H9 (cell line): ENCODE data around the gene TFCP2. TPM values are rescaled to one million over a fixed set of nuclear protein-coding genes. Genes with fewer than 3 reads are reported as not detected.

Experiments used
- DNase-seq: peaks from one replicate; pipeline ENCODE4 v3.0.0-alpha.2; 2017
- H2AFZ ChIP-seq: one replicate; pipeline ENCODE4 v1.6.1; 2013; ENCODE audit warnings: mild to moderate bottlenecking, low read length, control low read depth, moderate library complexity
- H2AK5ac ChIP-seq: 2 replicates; pipeline ENCODE4 v1.6.1; 2013; ENCODE audit warnings: low read length, control low read depth, mixed read lengths; ENCODE audit not compliant: insufficient read length
- H2BK120ac ChIP-seq: one replicate; pipeline ENCODE4 v1.6.1; 2013; ENCODE audit warnings: low read depth, mild to moderate bottlenecking, low read length, control low read depth, inconsistent platforms; ENCODE audit not compliant: poor library complexity, severe bottlenecking
- H2BK12ac ChIP-seq: 2 replicates; pipeline ENCODE4 v1.6.1; 2013; ENCODE audit warnings: low read length, control low read depth, mixed read lengths, low read depth; ENCODE audit not compliant: insufficient read length
- H2BK15ac ChIP-seq: 2 replicates; pipeline ENCODE4 v1.6.1; 2013; ENCODE audit warnings: low read depth, low read length, control low read depth
- H2BK20ac ChIP-seq: one replicate; pipeline ENCODE4 v1.6.1; 2013; ENCODE audit warnings: low read depth, mild to moderate bottlenecking, low read length, control low read depth, inconsistent platforms; ENCODE audit not compliant: poor library complexity, severe bottlenecking
- H2BK5ac ChIP-seq: 2 replicates; pipeline ENCODE4 v1.6.1; 2013; ENCODE audit warnings: low read length, control low read depth, mixed read lengths; ENCODE audit not compliant: insufficient read length
- H3K14ac ChIP-seq: 2 replicates; pipeline ENCODE4 v1.6.1; 2013; ENCODE audit warnings: low read length, control low read depth; ENCODE audit not compliant: insufficient read depth
- H3K18ac ChIP-seq: 2 replicates; pipeline ENCODE4 v1.6.1; 2013; ENCODE audit warnings: low read depth, mild to moderate bottlenecking, mixed read lengths, low read length, control low read depth; ENCODE audit not compliant: insufficient read length
- H3K23ac ChIP-seq: 2 replicates; pipeline ENCODE4 v1.6.1; 2013; ENCODE audit warnings: low read length, control low read depth, mixed read lengths, low read depth; ENCODE audit not compliant: insufficient read length
- H3K23me2 ChIP-seq: 2 replicates; pipeline ENCODE4 v1.6.1; 2013; ENCODE audit warnings: low read depth, mild to moderate bottlenecking, mixed read lengths, low read length, control low read depth; ENCODE audit not compliant: insufficient read length, poor library complexity, severe bottlenecking
- H3K27ac ChIP-seq: 2 replicates; pipeline ENCODE4 v1.5.1; 2013; ENCODE audit warnings: low read length, control low read depth, mixed read lengths, low read depth; ENCODE audit not compliant: insufficient read length
- H3K27me3 ChIP-seq: 2 replicates; pipeline ENCODE4 v1.6.1; 2013; ENCODE audit warnings: low read length, control low read depth, inconsistent platforms; ENCODE audit not compliant: insufficient read depth
- H3K4ac ChIP-seq: 2 replicates; pipeline ENCODE4 v1.6.1; 2013; ENCODE audit warnings: low read depth, mild to moderate bottlenecking, control low read depth, inconsistent platforms, low read length, moderate library complexity
- H3K4me1 ChIP-seq: 2 replicates; pipeline ENCODE4 v1.6.1; 2013; ENCODE audit warnings: low read length, control low read depth, inconsistent platforms; ENCODE audit not compliant: insufficient read depth
- H3K4me2 ChIP-seq: 2 replicates; pipeline ENCODE4 v1.6.1; 2013; ENCODE audit warnings: low read length, control low read depth, mixed read lengths; ENCODE audit not compliant: insufficient read length, insufficient read depth
- H3K56ac ChIP-seq: 2 replicates; pipeline ENCODE4 v1.6.1; 2013; ENCODE audit warnings: low read depth, mild to moderate bottlenecking, mixed read lengths, low read length, control low read depth; ENCODE audit not compliant: insufficient read length
- H3K79me1 ChIP-seq: 2 replicates; pipeline ENCODE4 v1.6.1; 2013; ENCODE audit warnings: low read depth, mild to moderate bottlenecking, moderate library complexity, low read length, control low read depth, inconsistent platforms; ENCODE audit not compliant: insufficient read depth, poor library complexity, severe bottlenecking
- H3K79me2 ChIP-seq: 2 replicates; pipeline ENCODE4 v1.6.1; 2013; ENCODE audit warnings: low read length, control low read depth, inconsistent platforms; ENCODE audit not compliant: insufficient read depth
- H3K9ac ChIP-seq: 2 replicates; pipeline ENCODE4 v1.6.1; 2013; ENCODE audit warnings: low read length, control low read depth, mixed read lengths; ENCODE audit not compliant: insufficient read length; ENCODE audit errors: extremely low read depth
- H3K9me3 ChIP-seq: one replicate; pipeline ENCODE4 v1.6.1; 2013; ENCODE audit warnings: low read depth, low read length, inconsistent platforms; ENCODE audit not compliant: control insufficient read depth
- H3T11ph ChIP-seq: one replicate; pipeline ENCODE4 v1.6.1; 2013; ENCODE audit warnings: mild to moderate bottlenecking, low read length, control low read depth, inconsistent platforms
- H4K20me1 ChIP-seq: one replicate; pipeline ENCODE4 v1.6.1; 2013; ENCODE audit not compliant: control insufficient read depth, insufficient read length, insufficient read depth
- H4K5ac ChIP-seq: 2 replicates; pipeline ENCODE4 v1.6.1; 2013; ENCODE audit warnings: low read depth, mild to moderate bottlenecking, mixed read lengths, low read length, control low read depth; ENCODE audit not compliant: insufficient read length
- H4K8ac ChIP-seq: replicated peaks from 2 replicates; pipeline ENCODE4 v1.6.1; 2013; ENCODE audit warnings: low read length, control low read depth, mixed read lengths, low read depth; ENCODE audit not compliant: insufficient read length
- H4K91ac ChIP-seq: 2 replicates; pipeline ENCODE4 v1.6.1; 2013; ENCODE audit warnings: low read depth, mild to moderate bottlenecking, moderate library complexity, mixed read lengths, low read length, control low read depth; ENCODE audit not compliant: insufficient read length
- H3K27ac Mint-ChIP-seq, 3 experiments: 2 replicates in 2 of 3; 3 replicates in 1 of 3; pipeline ENCODE4 v1.8.0; 2020 to 2021; ENCODE audit warnings: mixed read lengths in 3 of 3, mild to moderate bottlenecking in 1 of 3, moderate library complexity in 1 of 3
- H3K27me3 Mint-ChIP-seq: 2 replicates; pipeline ENCODE4 v1.8.0; 2021; ENCODE audit warnings: low read depth, mild to moderate bottlenecking, moderate library complexity, mixed read lengths
- H3K36me3 Mint-ChIP-seq, 3 experiments: 2 replicates in 2 of 3; 3 replicates in 1 of 3; pipeline ENCODE4 v1.8.0; 2020 to 2021; ENCODE audit warnings: low read depth in 3 of 3, mixed read lengths in 3 of 3; ENCODE audit not compliant: insufficient read depth in 1 of 3
- H3K4me1 Mint-ChIP-seq, 2 experiments: 2 replicates each; pipeline ENCODE4 v1.8.0; 2020; ENCODE audit warnings: mixed read lengths in 2 of 2
- H3K4me3 Mint-ChIP-seq, 2 experiments: 2 replicates in 1 of 2; 3 replicates in 1 of 2; pipeline ENCODE4 v1.8.0; 2020 to 2021; ENCODE audit warnings: mild to moderate bottlenecking in 2 of 2, mixed read lengths in 2 of 2, moderate library complexity in 1 of 2
- H3K9me3 Mint-ChIP-seq, 2 experiments: 2 replicates in 1 of 2; 3 replicates in 1 of 2; pipeline ENCODE4 v1.8.0; 2020; ENCODE audit warnings: mild to moderate bottlenecking in 2 of 2, mixed read lengths in 2 of 2, moderate library complexity in 1 of 2
- CTCF ChIP-seq: fragments of 200-600 bp; sonication (generic); conservative IDR thresholded peaks from 3 replicates; pipeline ENCODE4 v1.8.0; 2021; ENCODE audit warnings: antibody characterized with exemption, mild to moderate bottlenecking
- WGBS: extraction: QIAGEN DNeasy Blood & Tissue Kit; methylation state at CpG from one replicate; pipeline ENCODE4 v1.1.7; 2013; ENCODE audit warnings: missing lambda C conversion rate, low lambda C conversion rate, mixed read lengths; ENCODE audit not compliant: insufficient read length; ENCODE audit errors: extremely low coverage; 5-methylcytosine and 5-hydroxymethylcytosine counted together
- total RNA-seq: library from RNA; stranded (reverse); gene quantifications from 2 replicates; pipeline ENCODE4 v1.2.1, GENCODE V29; 2021

The TFCP2 gene
- total RNA-seq, 1 experiment from 2014 or later, result 27.1 TPM

- TF ChIP-seq CTCF, result no peak
- Mint-ChIP-seq H3K9me3 (peaks cover 0 to 2% of the 10 kb centered on the region in 2 experiments; a peak in 2 of 5 replicates), H3K4me3 (peak overlapping the region; percentile 93 to 98), H3K27ac (no peak overlapping the region), H3K4me1 (peaks cover 20 to 24% of the 10 kb centered on the region in 2 experiments), H3K36me3 (peaks cover 10 to 24% (median 14%) of the 10 kb centered on the region in 3 experiments; a peak in 6 of 7 replicates), H3K27me3 (no peaks in the 10 kb centered on the region)
- WGBS, result no CpG with 5 or more reads among the region's 1 CpG
- no peak overlapping the region for H3K27ac ChIP-seq
- H3K23me2 ChIP-seq, result peaks cover 8% of the 10 kb centered on the region
- H4K91ac ChIP-seq, result no peak overlapping the region
- peak overlapping the region; percentile 87 for H3K4me2 ChIP-seq
- H2AK5ac ChIP-seq, result no peak overlapping the region
- no peaks in the 10 kb centered on the region for H3K27me3 ChIP-seq
- H2BK20ac ChIP-seq, result no peak overlapping the region
- no peaks in the 10 kb centered on the region for H3K9me3 ChIP-seq
- peaks cover 11% of the 10 kb centered on the region for H3K79me1 ChIP-seq
- no peak overlapping the region for H3K4ac ChIP-seq
- no peak overlapping the region for H2BK15ac ChIP-seq
- H3K14ac ChIP-seq, result no peak overlapping the region
- H3K23ac ChIP-seq, result no peak overlapping the region
- H4K20me1 ChIP-seq, result no peaks in the 10 kb centered on the region
- H3K56ac ChIP-seq, result no peak overlapping the region
- no peak overlapping the region for H2AFZ ChIP-seq
- peaks cover 9% of the 10 kb centered on the region; the same call in 1 of the 2 replicates for H3K79me2 ChIP-seq
- H2BK12ac ChIP-seq, result no peak overlapping the region
- no peak overlapping the region for H2BK5ac ChIP-seq
- H3K4me1 ChIP-seq, result peaks cover 2% of the 10 kb centered on the region; the same call in 1 of the 2 replicates
- no peak overlapping the region for H2BK120ac ChIP-seq
- no peak overlapping the region for H3K9ac ChIP-seq
- H4K5ac ChIP-seq, result no peak overlapping the region
- H4K8ac ChIP-seq, result no peak overlapping the region
- H3K18ac ChIP-seq, result no peak overlapping the region
- DNase-seq, result no peak
- H3T11ph ChIP-seq, result no peak overlapping the region
Measured at GRCh38 chr12:51081421-51081820, 91.5 kb downstream of the TFCP2 start.
